NCI-H1092 treated with DMSO at 0.1 percent for 48 hours (cell line): ENCODE results near the gene CDKN2B.
"Not testable (repeated sequence)": the region's sequence is repeated elsewhere in the genome, so short reads cannot be mapped to it uniquely, and the experiment has no call there.

Experiments used
- DNase-seq: peaks from one replicate; lab custom pipeline; 2025; lab: John Stamatoyannopoulos, UW

CDKN2B gene

GRCh38 chr9:21969011-21969940 is 39.8 kb downstream of the CDKN2B start:
- DNase-seq = no peak

- no peak for DNase-seq
These were observed 40.6 kb downstream of the CDKN2B start for GRCh38 chr9:21968331-21969010.

- no peak for DNase-seq
These were observed 41.4 kb downstream of the CDKN2B start for GRCh38 chr9:21967702-21968101.

GRCh38 chr9:21967169-21967568 is 41.9 kb downstream of the CDKN2B start:
- DNase-seq = no peak

GRCh38 chr9:21966140-21966851 is 42.8 kb downstream of the CDKN2B start:
- DNase-seq = no peak

- DNase-seq = no peak
These were observed 43.6 kb downstream of the CDKN2B start for GRCh38 chr9:21965401-21965951.

- no peak for DNase-seq
These were observed 44.1 kb downstream of the CDKN2B start for GRCh38 chr9:21964925-21965385.

- DNase-seq = no peak
These were observed 47.5 kb downstream of the CDKN2B start for GRCh38 chr9:21961569-21961968.

- not testable (repeated sequence) for DNase-seq
These were observed 49.8 kb downstream of the CDKN2B start for GRCh38 chr9:21959268-21959667.

- DNase-seq = no peak
These were observed 50.3 kb downstream of the CDKN2B start for GRCh38 chr9:21958833-21959232.
